HCT116 (cell line): ENCODE measurements around the gene GPR34.

Experiments used
- CTCF ChIP-seq, 3 experiments: fragments of 200-600 bp in 1 of 3; sonication (generic) in 1 of 3; IDR thresholded peaks in 2 of 3; conservative IDR thresholded peaks in 1 of 3; 2 replicates each; pipeline ENCODE4 v1.5.1; 2012 to 2017; ENCODE audit warnings: low read depth in 2 of 3, low read length in 2 of 3, antibody characterized with exemption in 1 of 3, borderline replicate concordance in 1 of 3, control low read depth in 1 of 3, mild to moderate bottlenecking in 1 of 3, mixed read lengths in 1 of 3, mixed run types in 1 of 3, moderate library complexity in 1 of 3; ENCODE audit not compliant: insufficient read depth in 1 of 3
- EZH2 ChIP-seq: fragments of 200-600 bp; sonication (generic); IDR thresholded peaks from 2 replicates; pipeline ENCODE4 v1.6.1; 2017; ENCODE audit warnings: antibody characterized with exemption, mixed run types
- POLR2A ChIP-seq: IDR thresholded peaks from 2 replicates; pipeline ENCODE4 v1.7.0; 2011; ENCODE audit warnings: borderline replicate concordance; ENCODE audit not compliant: insufficient read depth, insufficient read length; ENCODE audit errors: extremely low read depth
- REST ChIP-seq: IDR thresholded peaks from 2 replicates; pipeline ENCODE4 v1.6.1; 2012; ENCODE audit warnings: low read depth
- SRF ChIP-seq: IDR thresholded peaks from 2 replicates; pipeline ENCODE4 v1.6.1; 2012; ENCODE audit warnings: low read depth
- ZFX ChIP-seq: fragments of 450-650 bp; IDR thresholded peaks from 2 replicates; pipeline ENCODE4 v1.6.1; 2017

- no peak for TF ChIP-seq CTCF (IDR thresholded peaks at IDR 0.05 in 2 of 3, conservative IDR thresholded peaks at IDR 0.05 in 1 of 3; ENCODE audit: borderline replicate concordance in 1 of 3, insufficient read depth in 1 of 3, low read depth in 2 of 3, low read length in 2 of 3)
- no peak for TF ChIP-seq ZFX
- no peak for TF ChIP-seq POLR2A
- no peak for TF ChIP-seq EZH2
- TF ChIP-seq SRF: no peak
- no peak for TF ChIP-seq REST
Observed at GRCh38 chrX:41693024-41693423, 4.3 kb downstream of the GPR34 start.
